ENCODE results near the gene VPS52.

Gene VPS52

GRCh38 chr6:33208091-33208967 lies 63.3 kb downstream of the VPS52 start, which contains the start of gene RING1:
TSS of gene RING1 (plus strand) at chr6:33208500. CDS start at chr6:33208823, 323 bp downstream.
- TF ChIP-seq CTCF (IDR thresholded peaks at IDR 0.05; ENCODE audit: low read depth, low read length), result no peak
- Histone ChIP-seq H3K4me3 (ENCODE audit: low read depth, low read length) (peak within 1 kb of the TSS; percentile 91), H3K9me3 (ENCODE audit: severe bottlenecking) (no peaks in the 10 kb centered on the region), H3K36me3 (peaks cover 42% of the 10 kb centered on the region), H3K27me3 (ENCODE audit: insufficient read depth, low read depth, severe bottlenecking) (no peaks in the 10 kb centered on the region), H3K27ac (peak within 1 kb of the TSS; percentile 89)
- peak; percentile 90 for DNase-seq

- no peak for TF ChIP-seq CTCF (IDR thresholded peaks at IDR 0.05; ENCODE audit: low read depth, low read length)
- Histone ChIP-seq H3K36me3 (peaks cover 49% of the 10 kb centered on the region), H3K27me3 (ENCODE audit: insufficient read depth, low read depth, severe bottlenecking) (no peaks in the 10 kb centered on the region), H3K4me3 (ENCODE audit: low read depth, low read length) (peak overlapping the region; percentile 91), H3K9me3 (ENCODE audit: severe bottlenecking) (no peaks in the 10 kb centered on the region), H3K27ac (peak overlapping the region; percentile 89)
- DNase-seq, result peak; percentile 71
Observed at GRCh38 chr6:33207552-33208090, 64.1 kb downstream of the VPS52 start.

GRCh38 chr6:33206864-33207551 lies 64.7 kb downstream of the VPS52 start:
- DNase-seq, result no peak
- Histone ChIP-seq H3K9me3 (ENCODE audit: severe bottlenecking) (no peaks in the 10 kb centered on the region), H3K4me3 (ENCODE audit: low read depth, low read length) (peak overlapping the region; percentile 91), H3K27ac (peak overlapping the region; percentile 89), H3K27me3 (ENCODE audit: insufficient read depth, low read depth, severe bottlenecking) (no peaks in the 10 kb centered on the region), H3K36me3 (peaks cover 49% of the 10 kb centered on the region)
- no peak for TF ChIP-seq CTCF (IDR thresholded peaks at IDR 0.05; ENCODE audit: low read depth, low read length)

- no peak for DNase-seq
- peaks cover 51% of the 10 kb centered on the region for H3K36me3 ChIP-seq
- H3K27ac ChIP-seq, result no peak overlapping the region; the same call in 1 of the 2 replicates
- H3K4me3 ChIP-seq (ENCODE audit: low read depth, low read length), result no peak overlapping the region
- no peaks in the 10 kb centered on the region for H3K27me3 ChIP-seq (ENCODE audit: insufficient read depth, low read depth, severe bottlenecking)
- TF ChIP-seq CTCF (IDR thresholded peaks at IDR 0.05; ENCODE audit: low read depth, low read length), result no peak
- H3K9me3 ChIP-seq (ENCODE audit: severe bottlenecking), result no peaks in the 10 kb centered on the region
Observed at GRCh38 chr6:33206027-33206863, 65.4 kb downstream of the VPS52 start.

GRCh38 chr6:33205191-33206026 lies 66.3 kb downstream of the VPS52 start:
- H3K36me3 ChIP-seq, result peaks cover 45% of the 10 kb centered on the region

More at GRCh38 chr6:33205191-33206026, 66.3 kb downstream of the VPS52 start:
- peak; percentile 75 for TF ChIP-seq CTCF (IDR thresholded peaks at IDR 0.05; ENCODE audit: low read depth, low read length)
- peak overlapping the region; percentile 88 for H3K4me3 ChIP-seq (ENCODE audit: low read depth, low read length)
- H3K27ac ChIP-seq, result peak overlapping the region; percentile 90
- peak; percentile 89 for DNase-seq
- no peaks in the 10 kb centered on the region for H3K27me3 ChIP-seq (ENCODE audit: insufficient read depth, low read depth, severe bottlenecking)
- no peaks in the 10 kb centered on the region for H3K9me3 ChIP-seq (ENCODE audit: severe bottlenecking)

All from WERI-Rb-1 (cell line).